HTERT RPE-1 (cell line): ENCODE measurements around the gene F5.

Experiments
- in situ Hi-C: fragments of 300-500 bp; cut with MboI; formaldehyde crosslinking; loops from 4 replicates; pipeline ENCODE4 v1.14.3; 2020; ENCODE audit warnings: low sequenced_read_pairs

The F5 gene

GRCh38 chr1:169484101-169484500 is 102.2 kb downstream of the F5 start:
- in situ Hi-C loops = no loop called here

- in situ Hi-C loops = no loop called here
These were observed 102.7 kb downstream of the F5 start for GRCh38 chr1:169483500-169483966.

GRCh38 chr1:169479363-169480066 is 106.8 kb downstream of the F5 start:
- in situ Hi-C loops = no loop called here

- in situ Hi-C loops = no loop called here
These were observed 108.1 kb downstream of the F5 start for GRCh38 chr1:169478094-169478672.

- in situ Hi-C loops = no loop called here
These were observed 110.4 kb downstream of the F5 start for GRCh38 chr1:169475806-169476387.

- in situ Hi-C loops = no loop called here
These were observed 111.8 kb downstream of the F5 start for GRCh38 chr1:169474302-169474995.

- in situ Hi-C loops = no loop called here
These were observed 112.9 kb downstream of the F5 start for GRCh38 chr1:169473347-169473746.

GRCh38 chr1:169472738-169473137 is 113.5 kb downstream of the F5 start:
- in situ Hi-C loops = no loop called here

- in situ Hi-C loops = no loop called here
These were observed 117.3 kb downstream of the F5 start for GRCh38 chr1:169468982-169469381.

GRCh38 chr1:169466259-169467230 is 119.7 kb downstream of the F5 start:
- in situ Hi-C loops = no loop called here

GRCh38 chr1:169465281-169465680 is 121.0 kb downstream of the F5 start:
- in situ Hi-C loops = no loop called here
